ENCODE data around the gene MAML1. TPM values are rescaled to one million over a fixed set of nuclear protein-coding genes. Genes with fewer than 3 reads are reported as not detected.
"Not testable (repeated sequence)": the region's sequence is repeated elsewhere in the genome, so short reads cannot be mapped to it uniquely, and the experiment has no call there.

MAML1 gene
- polyA plus RNA-seq, 1 donor: 24.8 TPM

DNA sequence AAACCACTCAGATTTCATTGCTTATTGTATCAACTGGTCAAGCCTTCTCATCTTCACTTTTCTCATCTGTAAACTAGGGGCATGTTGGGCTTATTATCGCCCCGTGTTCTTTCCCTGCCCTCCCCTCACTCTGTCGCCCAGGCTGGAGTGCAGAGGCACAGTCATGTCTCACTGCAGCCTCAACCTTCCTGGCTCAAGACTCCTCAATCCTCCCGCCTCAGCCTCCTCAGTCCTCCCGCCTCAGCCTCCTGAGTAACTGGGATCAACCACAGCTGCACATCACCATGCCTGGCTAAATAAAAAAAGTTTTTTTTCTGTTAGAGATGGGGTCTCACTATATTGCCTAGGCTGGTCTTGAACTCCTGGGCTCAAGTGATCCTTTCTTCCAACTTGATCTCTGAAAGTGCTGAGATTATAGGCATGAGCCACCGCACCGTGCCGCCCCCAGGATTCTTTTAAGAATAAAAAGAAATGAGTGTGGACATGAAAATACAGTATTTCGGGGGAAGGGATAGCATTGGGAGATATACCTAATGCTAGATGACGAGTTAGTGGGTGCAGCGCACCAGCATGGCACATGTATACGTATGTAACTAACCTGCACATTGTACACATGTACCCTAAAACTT, 2.0 kb downstream of the MAML1 start:
- no peak for DNase-seq (ENCODE audit: low read depth)

DNA sequence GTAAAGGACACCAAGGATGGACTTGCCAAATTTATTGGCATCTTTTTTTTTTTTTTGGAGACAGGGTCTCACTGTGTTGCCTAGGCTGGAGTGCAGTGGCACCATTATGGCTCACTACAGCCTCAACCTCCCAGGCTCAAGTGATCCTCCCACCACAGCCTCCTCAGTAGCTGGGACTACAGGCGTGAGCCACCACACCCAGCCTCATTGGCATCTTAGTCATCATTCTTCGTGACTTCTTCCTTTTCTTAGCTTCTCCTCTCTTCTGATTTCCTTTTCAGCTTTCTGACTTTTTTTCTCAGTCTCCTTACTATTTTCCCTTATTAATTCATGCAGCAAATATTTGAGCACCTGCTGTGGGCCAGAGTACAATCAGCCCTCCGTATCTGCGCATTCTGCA, 6.1 kb downstream of the MAML1 start:
- no peak for DNase-seq (ENCODE audit: low read depth)

DNA sequence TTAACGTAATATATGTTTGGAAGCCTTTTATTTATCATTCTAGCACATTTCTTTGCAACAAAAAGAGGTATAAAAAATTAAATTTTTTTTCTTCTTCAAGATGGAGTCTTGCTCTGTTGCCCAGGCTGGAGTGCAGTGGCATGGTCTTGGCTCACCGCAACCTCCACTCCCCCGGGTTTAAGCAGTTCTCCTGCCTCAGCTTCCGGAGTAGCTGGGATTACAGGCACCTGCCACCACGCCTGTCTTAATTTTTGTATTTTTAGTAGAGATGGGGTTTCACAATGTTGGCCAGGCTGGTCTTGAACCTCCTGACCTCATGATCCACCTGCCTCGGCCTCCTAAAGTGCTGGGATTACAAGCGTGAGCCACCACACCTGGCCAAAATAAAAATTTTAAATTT, 11.5 kb downstream of the MAML1 start:
- not testable (repeated sequence) for DNase-seq (ENCODE audit: low read depth)

DNA sequence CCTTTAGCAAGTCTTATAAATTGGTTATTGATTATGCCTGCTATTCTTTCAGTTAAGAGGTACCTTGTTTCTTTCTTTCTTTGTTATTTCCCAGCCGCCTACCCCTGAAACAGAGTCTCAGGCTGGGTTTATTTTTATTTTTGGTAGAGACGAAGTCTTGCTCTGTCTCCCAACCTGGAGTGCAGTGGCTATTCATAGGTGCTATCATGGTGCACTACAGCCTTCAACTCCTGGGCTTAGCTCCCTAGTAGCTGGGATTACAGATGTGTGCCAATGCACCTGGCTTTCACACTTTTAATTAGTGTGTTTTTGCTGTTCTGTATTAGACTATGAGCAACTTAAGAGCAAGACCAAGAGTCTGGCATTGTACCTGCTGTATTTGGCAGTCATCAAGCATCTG, 14.2 kb downstream of the MAML1 start:
- no peak for DNase-seq (ENCODE audit: low read depth)

DNA sequence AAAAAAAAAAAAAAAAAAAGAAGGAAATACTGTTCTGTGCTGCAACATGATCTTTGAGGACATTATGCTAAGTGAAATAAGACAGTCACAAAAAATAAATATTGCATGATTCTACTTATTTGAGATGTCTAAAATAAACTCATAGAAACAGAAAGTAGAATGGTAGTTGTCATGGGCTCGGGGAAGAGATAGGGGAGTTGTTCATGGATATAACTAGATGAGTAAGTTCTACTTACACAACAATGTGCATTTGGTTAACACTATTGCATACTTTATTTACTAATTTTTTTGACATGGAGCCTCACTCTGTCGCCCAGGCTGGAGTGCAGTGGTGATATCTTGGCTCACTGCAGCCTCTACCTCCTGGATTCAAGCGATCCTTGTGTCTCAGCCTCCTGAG, 15.2 kb downstream of the MAML1 start:
- no peak for DNase-seq (ENCODE audit: low read depth)

DNA sequence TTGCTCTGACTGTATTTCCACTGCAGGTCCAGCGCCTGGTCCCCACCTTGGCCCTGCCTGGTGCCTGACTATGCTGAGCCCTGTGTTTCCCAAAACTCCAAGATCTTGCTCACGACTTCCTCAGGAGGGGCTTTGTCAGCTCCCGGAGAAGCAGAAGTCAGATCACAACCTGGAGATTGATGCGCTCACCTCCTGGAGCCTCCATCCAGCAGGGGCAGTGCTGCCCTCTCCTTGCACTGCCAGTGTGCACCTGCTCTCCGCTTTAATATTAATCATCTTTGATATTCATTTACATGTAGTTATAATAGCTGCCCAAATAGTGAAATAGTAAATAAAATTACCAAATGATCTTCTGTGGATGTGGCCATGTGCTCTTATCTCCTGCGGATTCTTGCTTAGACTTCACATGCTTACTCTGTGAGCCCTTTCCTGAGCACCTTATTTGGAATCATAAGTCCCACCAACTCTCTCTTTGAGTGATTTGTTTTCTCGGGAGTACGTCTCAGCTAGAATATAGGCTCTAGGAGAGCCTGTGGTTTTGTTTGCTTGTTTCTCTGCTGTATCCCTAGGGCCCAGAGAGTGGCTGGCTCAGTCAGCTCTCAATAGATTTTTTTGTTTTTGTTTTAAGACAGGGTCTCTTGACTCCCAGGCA, 17.4 kb downstream of the MAML1 start:
- DNase-seq (ENCODE audit: low read depth): no peak

DNA sequence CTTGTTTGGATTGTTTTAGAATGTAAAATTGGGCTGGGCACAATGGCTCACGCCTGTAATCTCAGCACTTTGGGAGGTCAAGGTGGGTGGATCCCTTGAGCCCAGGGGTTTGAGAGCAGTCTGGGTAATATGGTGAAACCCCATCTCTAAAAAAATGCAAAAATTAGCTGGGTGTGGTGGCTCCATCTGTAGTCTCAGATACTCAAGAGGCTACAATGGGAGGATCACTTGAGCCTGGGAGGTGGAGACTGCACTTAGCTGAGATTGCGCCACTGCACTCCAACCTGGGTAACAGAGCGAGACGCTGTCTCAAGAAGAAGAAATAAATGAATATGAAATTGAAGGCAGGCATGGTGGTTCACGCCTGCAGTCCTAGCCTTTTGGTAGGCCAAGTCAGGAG, 21.3 kb downstream of the MAML1 start:
- no peak for DNase-seq (ENCODE audit: low read depth)

DNA sequence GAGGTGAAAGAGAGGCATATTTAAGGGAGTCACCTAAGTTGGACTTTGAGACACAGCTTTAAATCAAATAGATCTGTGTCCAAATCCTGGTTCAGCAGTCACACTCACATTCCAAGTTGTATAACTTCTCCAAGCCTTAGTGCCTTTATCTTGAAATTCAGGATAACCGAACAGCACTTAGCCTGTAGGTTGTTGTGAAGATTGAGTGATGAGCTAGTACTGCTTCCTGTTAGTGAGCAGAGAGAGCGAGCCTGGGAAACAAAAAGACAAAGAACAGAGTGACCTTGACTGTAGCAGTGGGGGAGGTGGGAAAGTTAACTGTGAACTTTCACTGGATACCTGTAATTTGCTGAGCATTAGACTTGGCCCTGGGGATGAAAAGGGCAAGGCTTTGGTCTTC, 22.4 kb downstream of the MAML1 start:
- DNase-seq (ENCODE audit: low read depth): no peak

DNA sequence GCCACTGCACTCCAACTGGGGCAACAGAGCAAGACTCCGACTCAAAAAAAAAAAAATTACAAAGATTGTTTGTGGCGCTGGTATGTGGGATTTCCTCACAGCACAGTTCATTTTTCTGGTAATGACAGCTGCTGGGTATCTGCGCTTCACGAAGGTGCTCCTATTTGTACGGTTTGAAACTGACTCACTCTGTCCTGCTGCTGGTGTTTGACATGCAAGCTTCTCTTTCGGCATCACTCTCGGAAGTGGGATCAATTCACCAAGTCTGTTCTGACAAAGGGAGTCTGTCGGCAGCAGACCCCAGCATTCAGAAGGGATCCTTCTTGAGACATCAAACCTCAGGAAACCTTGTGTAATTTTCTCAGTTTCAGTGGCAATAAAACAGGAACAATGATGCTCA, 26.3 kb downstream of the MAML1 start:
- no peak for DNase-seq (ENCODE audit: low read depth)

DNA sequence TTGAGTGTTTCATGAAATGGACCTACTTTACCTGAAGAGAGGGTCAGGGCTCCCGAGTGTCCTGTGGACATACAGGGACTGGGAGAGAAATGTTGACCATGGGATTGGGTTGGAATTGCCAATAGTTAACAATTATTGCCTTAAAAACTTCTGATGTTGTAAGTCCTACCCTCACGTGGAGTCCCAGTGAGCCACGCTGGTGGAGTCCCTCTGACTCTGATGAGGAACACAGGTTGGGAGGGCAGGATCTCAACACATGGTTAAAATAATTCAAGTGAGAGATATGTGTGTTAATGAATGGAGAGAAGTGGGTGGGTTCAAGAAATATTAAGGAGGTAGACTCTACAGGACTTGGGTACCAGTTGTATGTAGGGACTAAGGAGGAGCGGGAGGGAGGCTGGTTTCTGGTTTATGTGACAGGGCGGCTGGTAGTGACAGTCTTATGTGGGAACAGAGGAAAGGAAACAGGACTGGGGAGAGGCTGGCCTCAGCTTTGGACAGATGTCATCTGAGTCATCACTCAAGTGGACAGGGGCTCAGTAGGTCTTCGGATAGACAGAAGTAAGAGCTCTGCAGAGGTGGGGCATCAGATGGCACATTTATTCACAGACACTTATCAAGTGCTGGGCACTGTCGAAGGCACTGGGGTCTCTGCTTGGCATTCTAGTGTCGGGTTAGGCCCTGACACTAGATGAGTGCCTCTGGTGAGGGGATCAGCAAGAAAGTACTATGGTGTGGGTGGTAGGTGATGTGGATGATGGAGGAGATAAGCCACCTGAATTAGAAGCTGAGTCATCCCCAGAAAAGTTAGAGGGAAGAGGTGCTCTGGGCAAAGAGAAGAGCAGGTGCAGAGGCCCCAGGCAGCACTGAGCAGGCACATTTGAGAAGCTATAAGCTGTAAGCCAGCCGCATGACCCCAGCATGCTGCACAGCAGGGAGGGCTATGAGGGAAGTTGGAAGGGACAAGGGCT, 27.2 kb downstream of the MAML1 start:
- no peak for DNase-seq (ENCODE audit: low read depth)

DNA sequence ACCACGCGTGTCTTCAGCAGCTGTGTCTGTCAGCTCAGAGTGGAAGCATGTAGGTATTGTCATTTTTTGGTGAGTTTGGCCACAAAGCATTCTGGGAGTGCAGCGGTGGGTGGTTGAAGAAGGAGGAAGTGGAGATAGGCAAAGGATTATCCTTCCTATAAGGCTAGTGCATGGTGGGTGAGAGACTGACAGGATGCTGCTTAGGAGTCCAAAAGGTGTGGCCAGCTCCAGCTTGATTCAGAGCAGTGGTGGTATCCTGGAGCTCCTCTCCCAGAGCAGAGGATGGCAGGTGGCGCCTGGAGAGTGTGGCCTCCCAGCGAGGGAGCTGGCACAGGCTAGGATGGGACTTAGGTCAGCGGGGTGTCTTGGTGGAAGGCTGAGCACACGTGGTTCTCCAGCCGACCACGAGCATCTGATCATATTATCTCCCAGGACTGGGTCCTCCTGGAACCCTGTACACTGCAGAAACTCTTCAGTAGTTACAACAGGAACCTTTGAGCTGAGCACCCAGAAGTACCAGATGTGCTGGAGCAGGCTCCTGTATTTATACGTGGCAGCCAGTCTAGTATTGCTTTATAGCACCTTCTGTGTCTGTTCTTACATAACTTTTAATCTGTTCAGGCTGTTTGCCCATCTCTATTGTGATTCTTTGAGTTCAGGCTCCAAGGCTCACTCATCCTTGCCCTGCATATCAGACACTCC, 29.6 kb downstream of the MAML1 start:
- DNase-seq (ENCODE audit: low read depth): no peak

DNA sequence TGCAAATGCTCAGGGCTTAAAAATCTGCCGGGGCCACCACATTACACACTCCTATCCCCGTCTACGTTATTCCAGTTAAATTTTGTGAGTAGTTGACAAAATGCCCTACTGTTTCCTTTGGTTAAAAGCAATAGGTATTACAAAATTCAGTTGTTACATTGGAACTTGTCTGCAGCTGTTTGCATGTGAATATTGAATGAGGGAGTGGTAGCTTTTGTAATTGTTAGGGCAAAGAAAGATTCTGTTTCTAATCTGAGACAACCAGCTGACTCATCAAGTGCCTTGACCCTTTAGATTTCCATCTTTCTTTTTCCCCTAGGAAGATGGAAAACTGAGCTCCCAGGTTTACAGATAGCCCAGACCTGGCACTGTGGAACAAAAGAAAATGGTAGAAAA, 30.2 kb downstream of the MAML1 start:
- no peak for DNase-seq (ENCODE audit: low read depth)

DNA sequence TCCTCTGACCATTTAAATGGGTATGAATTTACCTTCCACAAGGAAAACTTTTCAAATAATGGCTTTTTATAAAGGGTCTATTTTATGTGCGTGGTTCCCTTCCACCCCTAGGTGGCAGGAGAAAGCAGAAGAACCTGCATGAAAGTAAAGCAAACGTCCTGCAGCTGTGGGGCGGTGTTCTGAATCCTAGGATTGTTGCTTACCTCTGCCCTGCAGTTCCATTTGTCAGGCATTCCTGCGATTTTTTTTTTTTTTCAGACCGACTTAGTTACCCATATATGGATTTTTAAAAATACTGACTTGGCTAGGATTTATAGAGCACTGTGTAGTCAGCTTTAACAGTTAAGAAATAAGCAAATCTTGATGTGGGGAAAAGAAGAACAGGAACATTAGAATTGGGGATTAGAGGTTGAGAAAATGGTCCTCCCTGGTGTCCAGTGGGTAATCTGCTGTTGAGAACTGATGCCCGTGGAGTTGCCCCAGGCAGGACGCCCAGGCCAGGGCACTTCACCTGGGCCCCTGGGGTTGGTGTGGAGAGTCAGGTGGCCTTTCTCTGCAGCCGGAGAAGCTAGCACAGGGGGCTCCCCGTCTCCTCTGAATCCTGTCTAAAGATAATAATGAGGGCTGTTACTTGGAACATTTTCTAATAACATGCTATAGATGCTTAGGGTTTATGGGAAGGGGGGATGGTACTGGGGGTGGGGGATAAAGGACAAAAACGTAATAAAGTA, 30.8 kb downstream of the MAML1 start:
- peak; percentile 39 for DNase-seq (ENCODE audit: low read depth)

DNA sequence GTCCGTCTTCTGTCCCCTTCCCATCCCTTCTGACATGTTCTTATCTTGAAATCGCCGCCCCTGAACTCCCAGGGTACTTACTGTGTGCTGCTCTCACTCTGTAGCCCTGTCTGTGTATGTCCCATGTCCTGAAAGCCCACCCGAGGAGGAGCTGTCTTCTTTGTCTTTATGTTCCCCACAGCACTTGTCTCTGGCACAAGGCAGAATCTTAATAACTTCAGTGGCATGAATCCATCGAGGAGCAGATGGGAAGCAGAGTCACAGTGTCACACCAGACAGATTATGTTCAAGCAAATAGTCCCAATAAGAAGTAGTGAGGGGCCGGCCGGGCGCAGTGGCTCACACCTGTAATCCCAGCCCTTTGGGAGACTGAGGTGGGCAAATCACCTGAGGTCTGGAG, 31.4 kb downstream of the MAML1 start:
- no peak for DNase-seq (ENCODE audit: low read depth)

DNA sequence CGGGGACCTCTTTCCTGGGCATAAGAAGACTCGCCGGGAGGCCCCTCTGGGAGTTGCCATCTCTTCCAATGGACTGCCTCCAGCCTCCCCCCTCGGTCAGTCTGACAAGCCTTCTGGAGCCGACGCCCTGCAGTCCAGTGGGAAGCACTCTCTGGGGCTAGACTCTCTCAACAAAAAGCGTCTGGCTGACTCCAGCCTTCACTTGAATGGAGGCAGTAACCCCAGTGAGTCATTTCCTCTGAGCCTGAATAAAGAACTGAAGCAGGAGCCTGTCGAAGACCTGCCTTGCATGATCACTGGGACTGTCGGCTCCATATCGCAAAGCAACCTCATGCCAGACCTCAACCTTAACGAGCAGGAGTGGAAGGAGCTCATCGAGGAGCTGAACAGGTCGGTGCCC, 32.8 kb downstream of the MAML1 start:
- DNase-seq (ENCODE audit: low read depth): no peak

DNA sequence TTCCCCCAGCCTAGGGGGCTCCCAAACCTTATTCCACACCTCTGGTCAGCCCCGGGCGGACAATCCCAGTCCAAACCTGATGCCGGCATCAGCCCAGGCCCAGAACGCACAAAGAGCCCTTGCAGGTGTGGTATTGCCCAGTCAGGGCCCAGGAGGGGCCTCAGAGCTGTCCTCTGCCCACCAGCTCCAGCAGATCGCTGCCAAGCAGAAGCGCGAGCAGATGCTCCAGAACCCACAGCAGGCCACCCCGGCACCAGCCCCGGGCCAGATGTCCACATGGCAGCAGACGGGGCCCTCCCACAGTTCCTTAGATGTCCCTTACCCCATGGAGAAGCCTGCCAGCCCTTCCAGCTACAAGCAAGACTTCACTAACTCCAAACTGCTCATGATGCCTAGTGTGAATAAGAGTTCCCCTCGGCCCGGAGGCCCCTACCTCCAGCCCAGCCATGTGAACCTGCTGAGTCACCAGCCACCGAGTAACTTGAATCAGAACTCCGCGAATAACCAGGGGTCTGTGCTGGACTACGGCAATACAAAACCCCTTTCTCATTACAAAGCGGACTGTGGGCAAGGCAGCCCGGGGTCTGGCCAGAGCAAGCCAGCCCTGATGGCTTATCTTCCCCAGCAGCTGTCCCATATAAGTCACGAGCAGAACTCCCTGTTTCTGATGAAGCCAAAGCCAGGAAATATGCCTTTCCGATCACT, 33.6 kb downstream of the MAML1 start:
- DNase-seq (ENCODE audit: low read depth): no peak

DNA sequence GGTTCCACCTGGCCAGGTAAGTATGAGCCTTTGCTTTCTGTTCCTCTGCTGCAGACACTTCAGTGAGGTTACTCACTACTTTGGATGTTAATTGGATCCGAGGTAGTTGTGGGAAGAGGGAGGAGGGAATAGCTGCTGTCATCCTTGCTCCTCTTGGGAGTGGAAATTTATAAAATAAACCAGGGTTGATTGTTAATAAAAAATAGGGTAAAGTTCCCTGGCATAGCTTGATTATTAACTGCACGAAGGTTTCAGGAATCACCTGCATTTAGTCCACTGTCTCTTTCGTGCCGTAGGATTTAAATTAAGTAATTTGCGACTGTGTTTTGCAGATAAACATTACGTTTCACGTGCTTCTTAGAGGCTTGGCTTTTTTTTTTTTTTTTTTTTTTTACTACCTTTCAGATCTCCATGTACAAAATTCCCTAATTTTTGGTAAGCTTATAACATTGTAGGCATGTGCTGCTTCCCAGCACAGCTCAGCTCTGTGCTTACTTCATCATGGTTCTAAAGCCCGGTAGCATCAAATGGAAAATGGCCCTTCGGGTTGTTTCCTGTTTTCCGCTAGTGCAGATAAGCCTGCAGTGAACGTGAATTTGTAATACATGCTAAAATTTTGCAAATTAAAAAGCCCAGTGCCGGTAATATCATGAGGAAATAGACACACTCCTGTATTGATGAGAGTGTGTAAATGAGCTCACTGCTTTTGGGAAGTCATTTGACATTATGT, 34.3 kb downstream of the MAML1 start:
- no peak for DNase-seq (ENCODE audit: low read depth)

DNA sequence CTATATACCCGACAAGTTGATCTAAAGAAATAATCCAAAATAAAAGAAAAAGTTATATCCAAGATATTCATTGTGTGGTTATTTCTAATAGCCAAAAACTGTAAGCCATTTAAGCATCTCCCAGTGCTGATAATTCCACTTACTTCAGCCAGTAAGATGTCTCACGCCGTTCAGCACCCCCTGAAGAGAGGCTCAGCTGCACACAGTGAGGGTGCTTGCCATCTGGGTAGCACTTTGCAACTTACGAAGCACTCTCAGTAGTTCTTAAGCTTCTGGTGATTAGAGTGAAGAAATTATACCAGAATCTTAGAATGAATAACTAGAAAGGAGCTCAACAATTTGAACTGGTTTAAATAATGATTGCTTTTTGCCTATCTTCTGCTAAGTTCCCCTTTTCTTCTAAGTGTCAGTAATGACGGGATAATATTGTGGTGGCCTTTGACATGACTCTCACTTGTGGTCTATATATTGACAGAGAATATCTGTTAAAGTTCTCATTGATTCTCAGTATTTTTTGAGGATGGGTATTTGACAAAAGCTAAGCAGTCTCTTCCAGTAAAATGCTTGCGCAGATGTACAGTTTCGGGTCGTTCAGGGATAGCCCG, 35.0 kb downstream of the MAML1 start:
- no peak for DNase-seq (ENCODE audit: low read depth)

DNA sequence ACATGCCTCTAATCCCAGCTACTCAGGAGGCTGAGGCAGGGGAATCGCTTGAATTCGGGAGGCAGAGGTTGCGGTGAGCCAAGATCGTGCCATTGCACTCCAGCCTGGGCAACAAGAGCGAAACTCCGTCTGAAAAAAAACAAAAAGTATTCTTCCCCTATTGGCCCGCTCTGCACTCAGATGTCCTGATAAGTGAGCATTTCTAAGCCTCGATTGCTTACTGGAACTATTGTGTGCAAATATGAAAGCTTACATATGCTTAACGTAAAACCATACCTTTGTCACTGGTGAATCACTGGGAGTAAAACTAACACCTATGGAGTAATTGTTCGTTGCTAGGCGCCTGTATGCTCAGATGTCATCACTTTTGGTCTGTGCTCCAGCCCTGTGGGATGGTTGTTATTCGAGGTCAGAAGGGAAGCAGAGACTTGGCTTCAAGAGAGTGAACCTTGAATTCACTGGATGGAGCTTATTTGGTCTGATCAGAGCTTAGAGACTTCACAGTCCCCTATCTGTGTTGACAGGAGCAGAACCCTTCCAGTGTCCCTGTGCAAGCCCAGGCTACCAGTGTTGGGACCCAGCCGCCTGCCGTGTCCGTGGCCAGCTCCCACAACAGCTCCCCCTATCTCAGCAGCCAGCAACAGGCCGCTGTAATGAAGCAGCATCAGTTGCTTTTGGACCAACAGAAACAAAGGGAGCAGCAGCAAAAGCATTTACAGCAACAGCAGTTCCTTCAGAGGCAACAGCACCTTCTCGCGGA, 35.9 kb downstream of the MAML1 start:
- no peak for DNase-seq (ENCODE audit: low read depth)

All from forelimb muscle (tissue), 1 donor.